Islet of Langerhans (tissue), 1 donor: Measurements from ENCODE around the gene PDCD4.

Experiments used
- FAIRE-seq: peaks from one replicate; lab custom pipeline; 2011; peaks lifted over from hg19 to GRCh38; lab: Jason Lieb, UNC

The PDCD4 gene

DNA sequence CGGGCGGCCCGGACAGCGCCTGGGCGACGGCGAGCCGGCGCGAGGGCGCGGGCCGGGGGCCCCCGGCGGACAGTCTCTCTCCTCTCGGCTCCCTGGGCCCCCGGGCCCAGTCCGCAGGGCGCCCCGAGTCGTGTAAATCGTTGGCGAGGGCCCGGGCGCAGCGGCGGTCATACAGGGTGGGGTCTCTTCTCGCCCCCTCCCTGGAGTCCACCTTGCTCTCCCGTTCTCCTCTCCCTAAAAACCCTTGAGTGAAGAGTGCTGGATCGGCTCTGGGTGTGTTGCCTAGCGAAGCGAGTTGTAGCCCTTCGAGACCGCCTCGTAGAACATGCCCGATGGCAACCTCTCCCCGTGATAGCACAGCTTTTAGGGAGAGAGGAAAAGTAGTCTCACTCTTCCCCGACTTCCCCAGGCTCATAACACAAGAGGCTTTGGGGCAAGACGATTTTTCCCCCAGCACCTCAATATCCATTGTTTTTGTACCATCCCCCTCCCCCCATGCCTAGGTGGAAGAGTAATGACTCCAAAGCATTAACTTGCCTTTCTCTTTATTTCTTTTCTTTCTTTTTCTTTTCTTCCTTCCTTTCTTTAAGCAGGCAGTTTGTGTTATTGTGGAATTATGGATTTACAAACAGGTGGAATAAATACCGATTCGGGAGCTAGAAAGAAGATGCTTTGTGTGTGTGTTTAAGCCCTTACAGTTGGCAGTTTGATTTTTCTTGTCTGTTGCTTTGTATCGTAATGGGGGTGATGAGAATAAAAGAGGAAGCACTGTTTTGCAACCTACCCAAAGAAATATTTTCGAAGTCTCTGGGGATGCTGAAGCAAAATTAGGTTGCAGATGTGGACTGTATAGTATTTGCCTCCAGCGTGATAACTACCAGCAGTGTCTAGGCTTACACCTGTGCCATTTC is 48.5 kb downstream of the PDCD4 start:
- FAIRE-seq: no peak

DNA sequence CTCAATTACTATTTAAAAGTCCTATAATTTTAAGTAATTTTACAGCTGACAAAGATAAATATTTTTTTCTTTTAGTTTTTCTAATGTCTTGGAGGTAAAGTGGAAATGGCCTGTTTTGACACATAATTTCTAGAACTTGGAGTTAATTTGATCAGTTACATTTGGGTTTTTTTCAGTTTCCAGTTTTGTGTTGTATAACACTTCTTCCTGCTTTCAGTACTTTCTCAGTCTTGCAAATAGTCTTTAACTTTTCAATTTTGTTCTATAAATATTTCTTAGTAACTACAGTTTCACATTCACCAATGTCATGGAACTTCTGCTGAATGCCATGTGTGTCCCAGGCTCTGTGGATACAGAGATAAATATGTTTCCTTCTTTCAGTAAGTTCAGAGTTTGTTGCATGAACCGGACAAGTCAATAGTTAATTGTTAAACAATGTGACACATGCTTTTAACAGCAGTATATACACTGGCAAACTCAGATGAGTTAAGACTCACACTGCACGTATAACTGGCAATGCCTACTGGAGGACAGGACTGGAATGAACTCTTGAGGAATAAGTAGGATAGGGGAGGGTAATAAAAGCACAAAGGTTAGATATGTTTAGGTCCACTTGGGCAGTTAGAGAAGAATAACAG is 52.2 kb downstream of the PDCD4 start:
- FAIRE-seq: peak; percentile 89

DNA sequence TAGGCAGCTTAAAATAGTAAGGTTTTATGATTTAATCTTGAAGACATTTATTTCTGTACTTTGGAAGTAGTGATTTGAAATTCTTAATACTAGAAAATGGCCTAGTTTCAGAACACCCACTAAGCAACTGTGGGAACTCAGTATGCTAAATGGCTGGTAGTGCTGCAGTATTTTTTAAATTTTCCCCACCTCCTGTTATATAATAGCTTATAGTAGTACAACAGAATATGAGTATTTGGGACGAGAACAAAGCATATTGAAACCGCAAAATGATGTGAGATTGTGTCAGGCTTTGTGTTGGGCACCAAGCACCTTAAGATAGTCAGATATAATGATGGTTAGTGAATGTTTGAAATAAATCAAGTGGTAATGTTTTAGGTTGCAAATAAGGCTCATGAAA is 55.7 kb downstream of the PDCD4 start:
- FAIRE-seq: no peak

DNA sequence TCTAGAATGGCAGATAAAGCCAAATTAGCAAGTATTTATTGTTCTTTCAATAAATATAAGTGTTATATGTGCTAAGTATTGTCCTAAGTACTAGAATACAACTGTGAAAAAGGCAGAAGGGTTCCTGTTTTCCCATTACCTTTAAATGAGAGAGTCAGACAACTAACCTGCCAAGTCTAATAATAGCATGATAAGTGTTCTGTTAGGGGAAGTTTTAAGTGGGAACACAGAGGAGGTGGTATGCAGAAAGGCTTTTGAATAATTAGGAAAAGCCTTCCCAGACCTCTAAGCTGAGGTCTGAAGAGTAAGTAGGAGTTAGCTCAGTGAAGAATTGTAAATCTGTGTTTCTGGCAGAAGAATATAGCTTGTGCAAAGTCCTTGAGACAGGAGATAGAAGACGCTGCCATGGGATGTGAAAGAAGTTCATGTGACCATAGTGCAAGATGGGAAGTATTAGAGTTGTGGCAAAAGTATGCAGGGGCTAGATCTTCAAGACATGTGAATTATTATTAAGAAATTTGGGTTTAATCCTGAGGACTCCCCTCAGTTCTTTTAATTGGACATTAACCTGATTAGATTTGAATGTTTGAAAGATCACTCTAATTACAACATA is 60.1 kb downstream of the PDCD4 start:
- FAIRE-seq: peak; percentile 55

DNA sequence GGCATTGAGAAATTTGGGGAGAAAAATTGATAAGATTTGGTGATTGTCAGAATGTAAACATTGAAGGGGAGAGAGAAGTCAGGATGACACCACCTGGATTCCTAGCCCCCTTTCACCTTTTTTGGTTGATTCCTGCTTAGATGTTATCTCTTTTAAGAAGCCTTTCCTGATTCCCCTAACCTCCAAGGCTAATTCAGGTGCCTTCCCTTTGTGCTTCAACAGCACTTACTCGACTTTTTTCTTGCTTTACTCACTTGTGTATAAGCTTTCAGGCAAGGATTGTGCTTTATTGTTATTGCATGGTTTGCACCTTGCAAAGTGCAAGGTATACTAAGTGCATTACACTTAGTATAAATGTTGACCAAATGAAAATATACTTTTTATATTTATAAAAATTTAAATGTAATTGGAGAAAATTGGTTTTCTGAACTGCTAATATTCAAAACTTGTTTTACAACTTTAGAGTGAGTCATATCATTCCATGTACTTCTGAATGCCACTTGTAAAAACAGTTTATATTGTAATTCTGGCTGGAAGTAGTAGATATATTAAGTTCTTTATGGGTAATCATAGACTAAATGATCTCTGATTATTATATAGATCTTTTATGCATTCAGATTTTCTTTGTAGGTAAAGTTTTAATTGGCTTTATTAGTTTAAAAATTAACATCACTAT is 60.9 kb downstream of the PDCD4 start:
- peak; percentile 41 for FAIRE-seq

DNA sequence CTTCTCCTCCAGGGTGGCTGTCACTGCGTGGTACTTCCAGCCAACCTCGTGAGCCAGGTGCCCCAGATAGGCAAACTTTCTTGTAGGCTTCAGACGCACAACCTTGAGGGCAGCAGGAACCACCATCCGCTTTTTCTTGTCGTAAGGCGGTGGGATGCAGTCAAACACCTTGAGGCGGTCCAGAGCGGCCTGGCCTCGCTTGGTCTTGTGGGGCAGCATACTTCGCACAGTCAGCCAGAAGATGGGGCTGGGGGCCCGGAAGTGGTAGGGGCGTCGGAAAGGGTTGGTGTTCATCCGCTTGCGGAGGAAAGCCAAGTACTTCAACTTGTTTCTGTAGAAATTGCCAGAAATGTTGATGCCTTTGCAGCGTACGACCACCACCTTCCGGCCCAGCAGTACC is 65.0 kb downstream of the PDCD4 start:
- FAIRE-seq: no peak

DNA sequence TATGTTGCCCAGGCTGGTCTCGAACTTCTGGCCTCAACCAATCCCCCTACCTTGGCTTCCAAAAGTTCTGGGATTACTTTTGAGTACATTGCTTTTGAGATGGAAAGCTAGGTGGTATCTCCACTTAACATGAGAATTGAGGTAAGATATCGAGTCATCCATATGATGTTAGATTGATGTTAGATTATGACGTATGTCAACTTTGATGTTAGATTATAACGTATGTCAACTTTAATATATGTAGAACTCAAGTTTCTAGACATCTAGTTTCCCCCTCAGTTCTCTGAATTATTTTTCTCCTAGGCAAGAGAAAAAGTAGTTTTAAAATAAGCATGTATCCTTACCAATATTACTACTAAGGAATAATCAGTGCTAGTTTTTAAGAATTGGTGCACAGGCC is 67.7 kb downstream of the PDCD4 start:
- FAIRE-seq: peak; percentile 90

DNA sequence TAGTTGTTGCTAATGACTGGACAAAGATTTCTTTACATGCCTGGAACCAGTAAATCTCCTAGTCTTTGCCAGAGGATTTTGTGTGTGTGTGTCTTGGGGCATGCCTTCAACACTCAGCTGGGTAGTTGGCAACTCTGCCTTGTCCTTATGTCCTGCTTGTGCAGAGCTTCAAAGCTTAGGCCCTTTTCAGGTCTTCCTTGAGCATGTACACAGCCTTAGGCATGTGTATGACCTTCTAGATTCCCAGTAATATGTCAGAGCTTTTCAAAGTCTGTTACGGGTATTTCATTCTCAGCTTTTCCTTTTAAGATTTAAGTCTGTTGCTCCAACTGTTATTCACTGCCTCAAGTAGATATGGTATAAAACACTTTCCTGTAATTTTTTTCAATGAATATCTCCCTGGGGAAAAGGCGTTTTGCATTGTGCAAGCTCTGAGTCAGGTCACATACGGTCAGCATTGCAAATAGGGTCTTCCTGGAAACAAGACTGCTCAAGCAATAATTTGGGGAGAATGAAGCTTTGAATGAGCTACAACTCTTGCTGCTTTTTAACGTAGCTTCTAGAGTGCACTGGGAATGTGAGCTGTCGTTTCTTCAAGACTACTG is 73.2 kb downstream of the PDCD4 start:
- no peak for FAIRE-seq

DNA sequence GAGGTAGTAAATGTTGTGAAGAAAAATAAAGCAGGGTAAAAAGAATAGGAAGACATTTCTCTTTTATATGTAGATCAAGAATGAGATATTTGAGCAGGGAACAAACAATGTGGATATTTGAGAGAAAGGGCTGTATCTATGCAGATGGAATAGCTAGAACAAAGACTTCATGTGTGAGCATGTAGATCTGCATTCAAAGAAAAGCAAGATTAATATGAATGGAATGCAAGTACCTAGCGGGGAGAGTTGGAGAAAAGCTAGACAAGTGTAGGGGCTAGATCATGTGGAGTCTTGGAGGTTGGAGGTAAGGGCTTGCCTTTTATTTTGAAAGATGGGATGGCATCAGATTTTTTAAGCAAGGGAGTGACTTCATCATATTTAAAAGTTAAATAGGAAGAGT is 74.8 kb downstream of the PDCD4 start:
- FAIRE-seq: no peak

DNA sequence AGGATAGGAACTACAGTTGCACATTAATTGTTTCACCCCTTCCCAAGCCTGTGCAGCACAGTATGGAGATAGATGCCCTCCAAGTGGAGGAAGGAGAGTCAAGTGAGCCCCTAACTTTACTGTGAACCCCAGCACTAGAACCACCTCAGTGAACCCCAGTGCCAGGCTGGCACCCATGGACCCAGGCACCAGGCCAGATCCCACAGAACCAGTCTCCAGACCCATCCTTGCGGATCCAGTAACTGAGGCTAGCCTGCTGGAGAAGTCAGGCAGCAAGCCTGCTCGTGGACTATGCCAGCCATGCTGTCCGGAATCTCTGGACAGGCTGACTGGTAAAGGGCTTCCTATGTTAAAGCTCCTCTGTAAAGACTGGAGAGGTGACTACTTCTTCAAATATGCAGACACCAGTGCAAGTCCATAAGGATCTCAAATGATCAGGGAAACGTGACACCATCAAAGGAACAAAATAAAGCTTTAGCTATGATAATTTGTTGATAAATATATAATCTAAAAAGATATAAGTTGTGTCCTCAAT is 75.4 kb downstream of the PDCD4 start:
- FAIRE-seq: no peak
